Hepatocyte (in vitro differentiated cells): ENCODE data around the gene EHBP1. TPM values are rescaled to one million over a fixed set of nuclear protein-coding genes. Genes with fewer than 3 reads are reported as not detected.

Experiments
- DNase-seq: peaks from one replicate; pipeline ENCODE4 v3.0.0-alpha.2; 2016; ENCODE audit warnings: low spot score
- H2AFZ ChIP-seq: fragments of 200-600 bp; sonication (generic); 2 replicates; pipeline ENCODE4 v1.6.0; 2016; ENCODE audit warnings: antibody characterized with exemption, mild to moderate bottlenecking
- H3K27ac ChIP-seq: fragments of 200-600 bp; sonication (generic); 2 replicates; pipeline ENCODE4 v1.5.1; 2016; ENCODE audit warnings: mild to moderate bottlenecking
- H3K27me3 ChIP-seq: fragments of 200-600 bp; sonication (generic); 2 replicates; pipeline ENCODE4 v1.6.1; 2016
- H3K36me3 ChIP-seq: fragments of 200-600 bp; sonication (generic); replicated peaks from 2 replicates; pipeline ENCODE4 v1.5.1; 2016; ENCODE audit warnings: low read depth; ENCODE audit not compliant: insufficient read depth
- H3K4me1 ChIP-seq: fragments of 200-600 bp; sonication (generic); 2 replicates; pipeline ENCODE4 v1.5.1; 2016; ENCODE audit warnings: mild to moderate bottlenecking, moderate library complexity; ENCODE audit not compliant: insufficient read depth
- H3K4me2 ChIP-seq: fragments of 200-600 bp; sonication (generic); 2 replicates; pipeline ENCODE4 v1.6.0; 2016
- H3K4me3 ChIP-seq: fragments of 200-600 bp; sonication (generic); 2 replicates; pipeline ENCODE4 v1.5.1; 2016; ENCODE audit warnings: mild to moderate bottlenecking
- H3K79me2 ChIP-seq: fragments of 200-600 bp; sonication (generic); 2 replicates; pipeline ENCODE4 v1.6.0; 2017; ENCODE audit warnings: mild to moderate bottlenecking
- H3K9me2 ChIP-seq: fragments of 200-600 bp; sonication (generic); replicated peaks from 2 replicates; pipeline ENCODE4 v1.6.0; 2017; ENCODE audit warnings: mild to moderate bottlenecking; ENCODE audit not compliant: insufficient read depth
- H3K9me3 ChIP-seq: fragments of 200-600 bp; sonication (generic); 2 replicates; pipeline ENCODE4 v1.5.1; 2016; ENCODE audit warnings: low read depth, mild to moderate bottlenecking
- H4K20me1 ChIP-seq: fragments of 200-600 bp; sonication (generic); 2 replicates; pipeline ENCODE4 v1.6.0; 2016; ENCODE audit warnings: mild to moderate bottlenecking; ENCODE audit not compliant: insufficient read depth, poor library complexity, severe bottlenecking
- CTCF ChIP-seq: fragments of 200-600 bp; sonication (generic); IDR thresholded peaks from 2 replicates; pipeline ENCODE4 v1.5.1; 2016; ENCODE audit warnings: antibody characterized with exemption, mild to moderate bottlenecking; ENCODE audit not compliant: poor library complexity
- EZH2 ChIP-seq: fragments of 200-600 bp; sonication (generic); IDR thresholded peaks from 2 replicates; pipeline ENCODE4 v1.6.1; 2016; ENCODE audit warnings: antibody characterized with exemption, mild to moderate bottlenecking, borderline replicate concordance
- EZH2phosphoT487 ChIP-seq: fragments of 200-600 bp; sonication (generic); IDR thresholded peaks from one replicate; pipeline ENCODE4 v1.6.1; 2018; ENCODE audit warnings: antibody characterized with exemption, mild to moderate bottlenecking, low read depth, moderate library complexity; ENCODE audit not compliant: unreplicated experiment, severe bottlenecking
- WGBS: methylation state at CpG from one replicate; pipeline ENCODE4 v1.1.6; 2016; ENCODE audit warnings: low lambda C conversion rate; ENCODE audit errors: missing lambda C conversion rate; 5-methylcytosine and 5-hydroxymethylcytosine counted together
- polyA plus RNA-seq: library from polyadenylated mRNA; unstranded; fragments of >200 nt; fragmentation: Nextera tagmentation; extraction: Ambion mirVana; gene quantifications from 2 replicates; pipeline ENCODE4 v1.2.1, GENCODE V29; 2016
- total RNA-seq: library from RNA; depleted of rRNA; stranded (reverse); fragments of >200 nt; gene quantifications from 2 replicates; pipeline ENCODE4 v1.2.3, GENCODE V29; 2014

EHBP1 gene
- total and polyA plus RNA-seq, 2 experiments from 2014 or later, result 11.4 to 34.6 TPM

GRCh38 chr2:62919041-62919440 lies 213.5 kb downstream of the EHBP1 start:
- WGBS, result 97% methylated on average over 2 of the region's 2 CpGs
- H3K4me1 ChIP-seq, result no peaks in the 10 kb centered on the region
- H3K4me2 ChIP-seq, result no peak overlapping the region
- no peak overlapping the region for H2AFZ ChIP-seq
- H3K36me3 ChIP-seq, result no peaks in the 10 kb centered on the region
- TF ChIP-seq CTCF (no peak), EZH2 (no peak), EZH2phosphoT487 (no peak)
- no peaks in the 10 kb centered on the region for H4K20me1 ChIP-seq
- no peak overlapping the region for H3K27ac ChIP-seq
- DNase-seq, result no peak
- H3K4me3 ChIP-seq, result no peak overlapping the region
- peaks cover 10% of the 10 kb centered on the region for H3K9me3 ChIP-seq
- H3K27me3 ChIP-seq, result no peaks in the 10 kb centered on the region
- no peaks in the 10 kb centered on the region for H3K9me2 ChIP-seq
- no peaks in the 10 kb centered on the region for H3K79me2 ChIP-seq

GRCh38 chr2:62920070-62920469 lies 214.6 kb downstream of the EHBP1 start:
- Histone ChIP-seq H3K36me3 (no peaks in the 10 kb centered on the region), H3K4me3 (no peak overlapping the region), H3K4me1 (no peaks in the 10 kb centered on the region), H3K27ac (no peak overlapping the region), H3K27me3 (no peaks in the 10 kb centered on the region), H3K79me2 (no peaks in the 10 kb centered on the region), H3K4me2 (no peak overlapping the region), H3K9me2 (no peaks in the 10 kb centered on the region), H4K20me1 (no peaks in the 10 kb centered on the region), H3K9me3 (peaks cover 15% of the 10 kb centered on the region), H2AFZ (no peak overlapping the region)
- no peak for DNase-seq
- TF ChIP-seq EZH2phosphoT487 (no peak), EZH2 (no peak), CTCF (no peak)

GRCh38 chr2:62923242-62923641 lies 217.7 kb downstream of the EHBP1 start:
- DNase-seq, result no peak
- Histone ChIP-seq H3K9me2 (no peaks in the 10 kb centered on the region), H3K4me2 (no peak overlapping the region), H2AFZ (no peak overlapping the region), H3K36me3 (no peaks in the 10 kb centered on the region), H3K27ac (no peak overlapping the region), H3K79me2 (no peaks in the 10 kb centered on the region), H4K20me1 (no peaks in the 10 kb centered on the region), H3K27me3 (no peaks in the 10 kb centered on the region), H3K4me3 (no peak overlapping the region), H3K9me3 (peaks cover 26% of the 10 kb centered on the region), H3K4me1 (no peaks in the 10 kb centered on the region)
- TF ChIP-seq CTCF (no peak), EZH2phosphoT487 (no peak), EZH2 (no peak)

- TF ChIP-seq EZH2 (no peak), EZH2phosphoT487 (no peak), CTCF (no peak)
- 97% methylated on average over 2 of the region's 2 CpGs for WGBS
- Histone ChIP-seq H3K9me3 (peaks cover 26% of the 10 kb centered on the region), H3K9me2 (no peaks in the 10 kb centered on the region), H3K36me3 (no peaks in the 10 kb centered on the region), H3K4me2 (no peak overlapping the region), H4K20me1 (no peaks in the 10 kb centered on the region), H3K79me2 (no peaks in the 10 kb centered on the region), H2AFZ (no peak overlapping the region), H3K4me3 (no peak overlapping the region), H3K27ac (no peak overlapping the region), H3K4me1 (no peaks in the 10 kb centered on the region), H3K27me3 (no peaks in the 10 kb centered on the region)
- no peak for DNase-seq
Observed at GRCh38 chr2:62923881-62924280, 218.4 kb downstream of the EHBP1 start.
